OCI-LY1 (cell line): Measurements from ENCODE around the gene C1orf122.

Experiments used
- H2AFZ ChIP-seq: fragments of 200-600 bp; sonication (generic), shearing (Covaris generic); 2 replicates; pipeline ENCODE4 v1.6.0; 2014; ENCODE audit warnings: antibody characterized with exemption, mild to moderate bottlenecking, low read length
- H3F3A ChIP-seq: fragments of 200-600 bp; sonication (generic), shearing (Covaris generic); 2 replicates; pipeline ENCODE4 v1.6.0; 2014; ENCODE audit warnings: mild to moderate bottlenecking, antibody characterized with exemption, low read length, moderate library complexity; ENCODE audit not compliant: insufficient read depth
- H3K27ac ChIP-seq: fragments of 200-600 bp; sonication (generic); 2 replicates; pipeline ENCODE4 v1.5.1; 2014; ENCODE audit warnings: low read length, mixed run types, mild to moderate bottlenecking, low read depth; ENCODE audit not compliant: poor library complexity, severe bottlenecking
- H3K27me3 ChIP-seq: fragments of 200-600 bp; sonication (generic); 2 replicates; pipeline ENCODE4 v1.6.0; 2014; ENCODE audit warnings: antibody characterized with exemption, mild to moderate bottlenecking, low read length, moderate library complexity; ENCODE audit not compliant: insufficient read depth
- H3K36me3 ChIP-seq: fragments of 200-600 bp; sonication (generic); 2 replicates; pipeline ENCODE4 v1.6.1; 2014; ENCODE audit warnings: mild to moderate bottlenecking, antibody characterized with exemption, low read length, moderate library complexity, mixed read lengths; ENCODE audit not compliant: insufficient read depth
- H3K4me1 ChIP-seq: fragments of 200-600 bp; sonication (generic); 2 replicates; pipeline ENCODE4 v1.5.1; 2014; ENCODE audit warnings: mild to moderate bottlenecking, low read length, moderate library complexity; ENCODE audit not compliant: insufficient read depth, severe bottlenecking
- H3K4me2 ChIP-seq: fragments of 200-600 bp; sonication (generic), shearing (Covaris generic); 2 replicates; pipeline ENCODE4 v1.6.1; 2014; ENCODE audit warnings: low read length
- H3K4me3 ChIP-seq: fragments of 200-600 bp; sonication (generic); 2 replicates; pipeline ENCODE4 v1.5.1; 2014; ENCODE audit warnings: low read length, low read depth, mild to moderate bottlenecking, mixed read lengths; ENCODE audit not compliant: poor library complexity, severe bottlenecking
- H3K79me2 ChIP-seq: fragments of 200-600 bp; shearing (Covaris generic); 2 replicates; pipeline ENCODE4 v1.6.1; 2016; ENCODE audit warnings: mixed run types, low read length, mixed read lengths; ENCODE audit not compliant: insufficient read depth
- H3K9ac ChIP-seq: fragments of 200-600 bp; sonication (generic), shearing (Covaris generic); 2 replicates; pipeline ENCODE4 v1.6.1; 2014; ENCODE audit warnings: mild to moderate bottlenecking, low read length, mixed read lengths
- H3K9me2 ChIP-seq: fragments of 200-600 bp; sonication (generic), shearing (Covaris generic); 2 replicates; pipeline ENCODE4 v1.6.1; 2014; ENCODE audit warnings: low read depth, mild to moderate bottlenecking, low read length, mixed read lengths
- H3K9me3 ChIP-seq: fragments of 200-600 bp; shearing (Covaris generic); 2 replicates; pipeline ENCODE4 v1.6.1; 2014; ENCODE audit warnings: low read length, mixed read lengths
- H4K20me1 ChIP-seq: fragments of 200-600 bp; sonication (generic), shearing (Covaris generic); 2 replicates; pipeline ENCODE4 v1.6.0; 2016; ENCODE audit warnings: mild to moderate bottlenecking, low read length; ENCODE audit not compliant: insufficient read depth
- CTCF ChIP-seq: fragments of 200-600 bp; sonication (generic), shearing (Covaris generic); IDR thresholded peaks from 2 replicates; pipeline ENCODE4 v1.5.1; 2017; ENCODE audit warnings: mild to moderate bottlenecking, antibody characterized with exemption, low read length, moderate library complexity, mixed read lengths
- EZH2 ChIP-seq: fragments of 200-600 bp; sonication (generic), shearing (Covaris generic); IDR thresholded peaks from 2 replicates; pipeline ENCODE4 v1.8.0; 2017; ENCODE audit warnings: borderline replicate concordance, mixed run types, mild to moderate bottlenecking, antibody characterized with exemption, low read length, moderate library complexity, mixed read lengths

The C1orf122 gene

GRCh38 chr1:37776946-37777516 is 30.6 kb upstream of the C1orf122 start:
- no peaks in the 10 kb centered on the region for H3F3A ChIP-seq
- TF ChIP-seq EZH2 (no peak), CTCF (no peak)
- no peak overlapping the region for H3K27ac ChIP-seq

GRCh38 chr1:37778654-37779053 is 28.9 kb upstream of the C1orf122 start:
- H3K9me3 ChIP-seq = no peaks in the 10 kb centered on the region
- H3K27me3 ChIP-seq = no peaks in the 10 kb centered on the region
- no peaks in the 10 kb centered on the region for H3K4me1 ChIP-seq
- no peak overlapping the region for H3K4me3 ChIP-seq
- no peak overlapping the region for H3K27ac ChIP-seq
- no peak overlapping the region for H3K4me2 ChIP-seq
- no peaks in the 10 kb centered on the region for H4K20me1 ChIP-seq
- H3K79me2 ChIP-seq = no peaks in the 10 kb centered on the region
- H2AFZ ChIP-seq = no peak overlapping the region
- H3K9ac ChIP-seq = no peak overlapping the region
- H3K36me3 ChIP-seq = no peaks in the 10 kb centered on the region
- TF ChIP-seq EZH2 = no peak
- no peak for TF ChIP-seq CTCF
- H3K9me2 ChIP-seq = no peaks in the 10 kb centered on the region
- H3F3A ChIP-seq = no peaks in the 10 kb centered on the region

More at GRCh38 chr1:37776946-37777516, 30.6 kb upstream of the C1orf122 start:
- Histone ChIP-seq H3K9ac (no peak overlapping the region), H3K79me2 (no peaks in the 10 kb centered on the region), H3K36me3 (no peaks in the 10 kb centered on the region), H2AFZ (no peak overlapping the region), H3K4me3 (no peak overlapping the region), H3K27me3 (no peaks in the 10 kb centered on the region), H3K9me2 (no peaks in the 10 kb centered on the region), H3K4me1 (no peaks in the 10 kb centered on the region), H3K9me3 (no peaks in the 10 kb centered on the region), H3K4me2 (no peak overlapping the region), H4K20me1 (no peaks in the 10 kb centered on the region)

GRCh38 chr1:37782491-37782890 is 25.1 kb upstream of the C1orf122 start:
- H3K79me2 ChIP-seq = no peaks in the 10 kb centered on the region
- H3K9me2 ChIP-seq = no peaks in the 10 kb centered on the region
- H3K27ac ChIP-seq = no peak overlapping the region
- no peak overlapping the region for H3K9ac ChIP-seq
- H3F3A ChIP-seq = no peaks in the 10 kb centered on the region
- TF ChIP-seq EZH2 (no peak), CTCF (no peak)
- H3K4me1 ChIP-seq = no peaks in the 10 kb centered on the region
- no peaks in the 10 kb centered on the region for H3K9me3 ChIP-seq
- H2AFZ ChIP-seq = no peak overlapping the region
- no peaks in the 10 kb centered on the region for H3K27me3 ChIP-seq
- H3K4me2 ChIP-seq = no peak overlapping the region
- H3K4me3 ChIP-seq = no peak overlapping the region
- H3K36me3 ChIP-seq = no peaks in the 10 kb centered on the region
- H4K20me1 ChIP-seq = no peaks in the 10 kb centered on the region
